SK-N-SH (cell line): ENCODE data around the gene SACS. TPM values are rescaled to one million over a fixed set of nuclear protein-coding genes. Genes with fewer than 3 reads are reported as not detected.

Experiments
- CTCF ChIA-PET: fragments of 300-600, 350-600 bp; formaldehyde crosslinking; extraction: SDS; loops from one replicate; lab custom pipeline; 2021; lab: Yijun Ruan, JAX
- POLR2A ChIA-PET: fragments of 350-600 bp; sonication (Branson Sonifier 250); formaldehyde crosslinking; extraction: SDS; loops from one replicate; lab custom pipeline; 2020; ENCODE audit warnings: antibody characterized with exemption, inconsistent platforms; lab: Yijun Ruan, JAX
- DNase-seq: peaks from one replicate; pipeline ENCODE4 v3.0.0; 2012
- H2AFZ ChIP-seq: fragments of 200-600 bp; sonication (generic); 2 replicates; pipeline ENCODE4 v1.8.1; 2016; ENCODE audit warnings: antibody characterized with exemption, mild to moderate bottlenecking, low read depth
- H3F3A ChIP-seq: fragments of 200-600 bp; sonication (generic); replicated peaks from 2 replicates; pipeline ENCODE3; 2016; ENCODE audit warnings: antibody characterized with exemption, mild to moderate bottlenecking; ENCODE audit not compliant: insufficient read depth
- H3K27ac ChIP-seq, 2 experiments: fragments of 200-500 bp in 1 of 2; fragments of 200-600 bp in 1 of 2; sonication (Bioruptor generic) in 1 of 2; sonication (generic), shearing (Covaris generic) in 1 of 2; 2 replicates each; pipeline versions ENCODE4 v1.5.1 to v1.6.1; 2014 to 2016; ENCODE audit warnings: low read depth in 2 of 2, inconsistent platforms in 1 of 2, low read length in 1 of 2, mild to moderate bottlenecking in 1 of 2, mixed read lengths in 1 of 2
- H3K27me3 ChIP-seq: fragments of 200-600 bp; sonication (generic), shearing (Covaris generic); 2 replicates; pipeline ENCODE4 v1.6.1; 2016; ENCODE audit warnings: mixed run types; ENCODE audit not compliant: insufficient read depth
- H3K36me3 ChIP-seq, 2 experiments: fragments of 200-500 bp in 1 of 2; fragments of 200-600 bp in 1 of 2; sonication (Bioruptor generic) in 1 of 2; sonication (generic) in 1 of 2; replicated peaks in 1 of 2; 2 replicates each; pipeline versions ENCODE3 to v1.5.1; 2014 to 2016; ENCODE audit warnings: low read length in 1 of 2, mild to moderate bottlenecking in 1 of 2; ENCODE audit not compliant: insufficient read depth in 2 of 2, control insufficient read depth in 1 of 2
- H3K4me1 ChIP-seq, 2 experiments: fragments of 200-500 bp in 1 of 2; fragments of 200-600 bp in 1 of 2; sonication (Bioruptor generic) in 1 of 2; sonication (generic), shearing (Covaris generic) in 1 of 2; 2 replicates each; pipeline versions ENCODE4 v1.5.1 to v1.6.1; 2014 to 2016; ENCODE audit warnings: low read depth in 1 of 2, low read length in 1 of 2, mixed run types in 1 of 2; ENCODE audit not compliant: insufficient read depth in 2 of 2, control insufficient read depth in 1 of 2
- H3K4me2 ChIP-seq: fragments of 200-600 bp; sonication (generic), shearing (Covaris generic); 2 replicates; pipeline ENCODE4 v1.6.1; 2017; ENCODE audit warnings: mixed run types
- H3K4me3 ChIP-seq, 2 experiments: fragments of 200-500 bp in 1 of 2; fragments of 200-600 bp in 1 of 2; sonication (Bioruptor generic) in 1 of 2; sonication (generic), shearing (Covaris generic) in 1 of 2; 2 replicates each; pipeline versions ENCODE4 v1.5.1 to v1.8.1; 2014 to 2016; ENCODE audit warnings: low read depth in 2 of 2, inconsistent platforms in 1 of 2, low read length in 1 of 2, mild to moderate bottlenecking in 1 of 2, mixed read lengths in 1 of 2, moderate library complexity in 1 of 2
- H3K79me2 ChIP-seq: fragments of 200-600 bp; sonication (generic); 2 replicates; pipeline ENCODE4 v1.8.1; 2017; ENCODE audit warnings: mild to moderate bottlenecking; ENCODE audit not compliant: insufficient read depth
- H3K9ac ChIP-seq: fragments of 200-600 bp; sonication (generic); 2 replicates; pipeline ENCODE4 v1.6.1; 2017; ENCODE audit warnings: mixed run types
- H3K9me2 ChIP-seq: fragments of 200-600 bp; sonication (generic); 2 replicates; pipeline ENCODE4 v1.6.1; 2017; ENCODE audit warnings: mixed run types
- H3K9me3 ChIP-seq: fragments of 200-600 bp; sonication (generic); 2 replicates; pipeline ENCODE4 v1.6.1; 2017; ENCODE audit warnings: mixed run types, mild to moderate bottlenecking, moderate library complexity
- H4K20me1 ChIP-seq: fragments of 200-600 bp; sonication (generic); 2 replicates; pipeline ENCODE4 v1.6.1; 2017; ENCODE audit warnings: mild to moderate bottlenecking, mixed run types; ENCODE audit not compliant: insufficient read depth
- FOSL2 ChIP-seq: IDR thresholded peaks from 2 replicates; pipeline ENCODE4 v1.4.0; 2012; ENCODE audit warnings: low read depth, mild to moderate bottlenecking, moderate library complexity, borderline replicate concordance
- FOXM1 ChIP-seq: IDR thresholded peaks from 2 replicates; pipeline ENCODE4 v1.4.0; 2012; ENCODE audit warnings: low read depth, mild to moderate bottlenecking
- GABPA ChIP-seq: IDR thresholded peaks from 2 replicates; pipeline ENCODE4 v1.4.0; 2012; ENCODE audit warnings: low read depth, mild to moderate bottlenecking
- GATA2 ChIP-seq: sonication (generic); formaldehyde crosslinking; IDR thresholded peaks from 2 replicates; pipeline ENCODE4 v1.5.0; 2020; ENCODE audit warnings: mild to moderate bottlenecking, missing genetic modification reagents
- JUND ChIP-seq: IDR thresholded peaks from 2 replicates; pipeline ENCODE4 v1.4.0; 2012
- MEF2A ChIP-seq: IDR thresholded peaks from 2 replicates; pipeline ENCODE4 v1.4.0; 2012; ENCODE audit warnings: low read depth, borderline replicate concordance
- MXI1 ChIP-seq: IDR thresholded peaks from 2 replicates; pipeline ENCODE4 v1.6.1; 2012; ENCODE audit warnings: mild to moderate bottlenecking, low read depth, low read length, improper control_type of control experiment
- NRF1 ChIP-seq: IDR thresholded peaks from 2 replicates; pipeline ENCODE4 v1.6.1; 2012; ENCODE audit warnings: low read depth, mild to moderate bottlenecking, low read length
- RAD21 ChIP-seq: IDR thresholded peaks from 2 replicates; pipeline ENCODE4 v1.6.1; 2012; ENCODE audit warnings: mild to moderate bottlenecking, low read length
- RCOR1 ChIP-seq: fragments of 150-350 bp; IDR thresholded peaks from 2 replicates; pipeline ENCODE4 v1.6.1; 2017; ENCODE audit warnings: antibody characterized with exemption, low read length
- RFX5 ChIP-seq: IDR thresholded peaks from 2 replicates; pipeline ENCODE4 v1.6.1; 2012; ENCODE audit warnings: mild to moderate bottlenecking, improper control_type of control experiment, low read length
- SIN3A ChIP-seq: IDR thresholded peaks from 2 replicates; pipeline ENCODE4 v1.6.1; 2012; ENCODE audit warnings: low read depth, mild to moderate bottlenecking, low read length, moderate library complexity, borderline replicate concordance
- SMC3 ChIP-seq: IDR thresholded peaks from 2 replicates; pipeline ENCODE4 v1.6.1; 2012; ENCODE audit warnings: low read depth, low read length, improper control_type of control experiment
- TCF12 ChIP-seq: IDR thresholded peaks from 2 replicates; pipeline ENCODE4 v1.4.0; 2012
- TEAD4 ChIP-seq: IDR thresholded peaks from 2 replicates; pipeline ENCODE4 v1.4.0; 2012; ENCODE audit warnings: mild to moderate bottlenecking, borderline replicate concordance; ENCODE audit not compliant: insufficient read depth
- WGBS: methylation state at CpG from one replicate; pipeline ENCODE4 v1.1.6; 2017; ENCODE audit warnings: low lambda C conversion rate; 5-methylcytosine and 5-hydroxymethylcytosine counted together
- polyA plus RNA-seq, 3 experiments: library from polyadenylated mRNA; depleted of rRNA; stranded (reverse); fragments of >200 nt; gene quantifications; 2 replicates each; pipeline ENCODE4 v1.2.3, GENCODE V29; 2012
- TF ChIP-seq, protein P1 (sequence below): IDR thresholded peaks from 2 replicates; pipeline ENCODE4 v1.4.0; 2012; ENCODE audit warnings: low read depth
- TF ChIP-seq, protein P2 (sequence below): IDR thresholded peaks from 2 replicates; pipeline ENCODE4; 2012
- TF ChIP-seq, protein P3 (sequence below): IDR thresholded peaks from 2 replicates; pipeline ENCODE4 v1.4.0; 2012; ENCODE audit warnings: low read depth, borderline replicate concordance
- TF ChIP-seq, protein P4 (sequence below): IDR thresholded peaks from 2 replicates; pipeline ENCODE4 v1.6.1; 2012; ENCODE audit warnings: mild to moderate bottlenecking, low read depth, low read length, moderate library complexity

The SACS gene
- polyA plus RNA-seq, 1 of the 3 experiments (the other 2 are of a cell fraction) = 5.9 TPM

DNA sequence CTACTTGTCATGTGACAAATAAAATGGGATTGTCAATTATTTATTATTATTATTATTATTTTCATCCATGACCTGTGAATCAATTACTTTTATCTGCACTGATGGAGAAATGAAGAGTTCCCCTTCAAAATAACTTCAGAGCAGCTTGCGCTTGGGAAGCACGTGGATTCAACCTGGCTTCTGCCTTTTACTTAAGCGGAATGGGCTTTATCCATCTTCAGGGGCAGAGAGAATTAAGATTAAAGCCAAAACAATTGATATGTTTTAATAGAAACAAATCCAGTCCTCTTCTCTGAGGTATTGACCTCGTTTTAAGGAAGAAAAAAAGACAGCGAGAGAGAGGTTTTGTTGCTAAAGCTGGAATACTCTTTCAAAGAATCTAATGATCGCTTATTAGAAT, 876 bp downstream of the SACS start:
- ChIA-PET CTCF (interaction anchor here (0.6 to 1.6 kb wide), 3 partner anchors 18 to 456 kb away, joined by 5 to 6 read pairs (median 5); partner anchors contain the start of gene MIPEP), POLR2A (interaction anchor here (0.7 kb wide), 2 partner anchors 35 to 435 kb away, joined by 3 read pairs; no protein-coding TSS in a partner anchor)
- TF ChIP-seq FOXM1 (no peak), GABPA (no peak), JUND (no peak), MXI1 (peak; percentile 93), NRF1 (no peak)
- TF ChIP-seq, protein P1, sequence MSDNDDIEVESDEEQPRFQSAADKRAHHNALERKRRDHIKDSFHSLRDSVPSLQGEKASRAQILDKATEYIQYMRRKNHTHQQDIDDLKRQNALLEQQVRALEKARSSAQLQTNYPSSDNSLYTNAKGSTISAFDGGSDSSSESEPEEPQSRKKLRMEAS = peak; percentile 71; the same call in 1 of the 2 replicates
- TF ChIP-seq, protein P2, sequence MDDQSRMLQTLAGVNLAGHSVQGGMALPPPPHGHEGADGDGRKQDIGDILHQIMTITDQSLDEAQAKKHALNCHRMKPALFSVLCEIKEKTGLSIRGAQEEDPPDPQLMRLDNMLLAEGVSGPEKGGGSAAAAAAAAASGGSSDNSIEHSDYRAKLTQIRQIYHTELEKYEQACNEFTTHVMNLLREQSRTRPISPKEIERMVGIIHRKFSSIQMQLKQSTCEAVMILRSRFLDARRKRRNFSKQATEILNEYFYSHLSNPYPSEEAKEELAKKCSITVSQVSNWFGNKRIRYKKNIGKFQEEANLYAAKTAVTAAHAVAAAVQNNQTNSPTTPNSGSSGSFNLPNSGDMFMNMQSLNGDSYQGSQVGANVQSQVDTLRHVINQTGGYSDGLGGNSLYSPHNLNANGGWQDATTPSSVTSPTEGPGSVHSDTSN = no peak
- no peaks in the 10 kb centered on the region for H3K27me3 ChIP-seq
- peaks cover 5 to 9% of the 10 kb centered on the region in 2 experiments for H3K36me3 ChIP-seq
- DNase-seq = no peak
- peak overlapping the region; percentile 62 for H2AFZ ChIP-seq
- peak overlapping the region; percentile 85 for H3K9ac ChIP-seq
- H3K9me3 ChIP-seq = no peaks in the 10 kb centered on the region
- peak overlapping the region; percentile 72 to 94 for H3K4me3 ChIP-seq
- peak overlapping the region; percentile 70 for H3K4me2 ChIP-seq
- H4K20me1 ChIP-seq = no peaks in the 10 kb centered on the region
- WGBS = 13% methylated on average over 6 of the region's 6 CpGs
- peaks cover 10 to 24% of the 10 kb centered on the region in 2 experiments; a peak in 3 of 4 replicates for H3K4me1 ChIP-seq
- no peaks in the 10 kb centered on the region for H3K9me2 ChIP-seq
- H3K27ac ChIP-seq = peak overlapping the region in 1 of 2 experiments; percentile 100; a peak in 3 of 4 replicates
- peaks cover 51% of the 10 kb centered on the region for H3K79me2 ChIP-seq
- H3F3A ChIP-seq = peaks cover 25% of the 10 kb centered on the region

DNA sequence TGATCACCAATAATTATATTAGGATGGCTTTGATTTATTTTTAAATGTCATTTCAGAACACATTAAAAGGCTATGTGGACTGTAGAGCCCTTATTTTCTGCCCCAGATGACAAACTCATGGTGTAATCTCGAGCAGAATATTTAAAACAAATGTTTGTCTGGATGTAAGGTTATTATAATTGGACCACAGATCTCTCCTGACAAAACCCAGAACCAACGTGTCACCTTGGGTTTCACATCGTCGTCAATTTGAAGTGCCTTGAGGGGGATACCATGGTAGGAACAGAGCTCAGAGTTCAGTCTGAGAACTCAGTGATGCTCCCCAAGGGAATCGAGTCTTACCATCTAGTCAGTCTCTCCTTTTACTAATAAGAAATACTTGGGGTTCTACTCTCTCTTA, 2.8 kb downstream of the SACS start:
- H3K27me3 ChIP-seq = no peaks in the 10 kb centered on the region
- peaks cover 18 to 32% of the 10 kb centered on the region in 2 experiments for H3K4me1 ChIP-seq
- peaks cover 64% of the 10 kb centered on the region for H3K79me2 ChIP-seq
- peak; percentile 36 for DNase-seq
- no peaks in the 10 kb centered on the region for H3K9me3 ChIP-seq
- ChIA-PET CTCF (interaction anchor here (0.6 to 1.0 kb wide), 2 partner anchors 24 to 420 kb away, joined by 3 to 4 read pairs; no protein-coding TSS in a partner anchor), POLR2A (interaction anchor here (0.7 kb wide), 1 partner anchor 268 kb away, joined by 3 read pairs; no protein-coding TSS in a partner anchor)
- 23% methylated on average over 5 of the region's 5 CpGs for WGBS
- peaks cover 5 to 14% of the 10 kb centered on the region in 2 experiments for H3K36me3 ChIP-seq
- H3K9me2 ChIP-seq = no peaks in the 10 kb centered on the region
- H3K4me3 ChIP-seq = no peak overlapping the region; a peak in 1 of 4 replicates
- no peak overlapping the region for H2AFZ ChIP-seq
- H3K9ac ChIP-seq = peak overlapping the region; percentile 85; the same call in 1 of the 2 replicates
- H3F3A ChIP-seq = peaks cover 42% of the 10 kb centered on the region
- H3K27ac ChIP-seq = peak overlapping the region in 1 of 2 experiments; percentile 100; a peak in 2 of 4 replicates
- H4K20me1 ChIP-seq = no peaks in the 10 kb centered on the region
- peak overlapping the region; percentile 70 for H3K4me2 ChIP-seq
- TF ChIP-seq FOSL2 = no peak
- TF ChIP-seq TCF12 = peak; percentile 65
- TF ChIP-seq MXI1 = peak; percentile 23; the same call in 1 of the 2 replicates
- no peak for TF ChIP-seq GATA2 (CRISPR knock-in tag)
- TF ChIP-seq, protein P3, sequence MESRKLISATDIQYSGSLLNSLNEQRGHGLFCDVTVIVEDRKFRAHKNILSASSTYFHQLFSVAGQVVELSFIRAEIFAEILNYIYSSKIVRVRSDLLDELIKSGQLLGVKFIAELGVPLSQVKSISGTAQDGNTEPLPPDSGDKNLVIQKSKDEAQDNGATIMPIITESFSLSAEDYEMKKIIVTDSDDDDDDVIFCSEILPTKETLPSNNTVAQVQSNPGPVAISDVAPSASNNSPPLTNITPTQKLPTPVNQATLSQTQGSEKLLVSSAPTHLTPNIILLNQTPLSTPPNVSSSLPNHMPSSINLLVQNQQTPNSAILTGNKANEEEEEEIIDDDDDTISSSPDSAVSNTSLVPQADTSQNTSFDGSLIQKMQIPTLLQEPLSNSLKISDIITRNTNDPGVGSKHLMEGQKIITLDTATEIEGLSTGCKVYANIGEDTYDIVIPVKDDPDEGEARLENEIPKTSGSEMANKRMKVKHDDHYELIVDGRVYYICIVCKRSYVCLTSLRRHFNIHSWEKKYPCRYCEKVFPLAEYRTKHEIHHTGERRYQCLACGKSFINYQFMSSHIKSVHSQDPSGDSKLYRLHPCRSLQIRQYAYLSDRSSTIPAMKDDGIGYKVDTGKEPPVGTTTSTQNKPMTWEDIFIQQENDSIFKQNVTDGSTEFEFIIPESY = no peak
- TF ChIP-seq MEF2A = no peak
- TF ChIP-seq, protein P2 = peak; percentile 32; the same call in 1 of the 2 replicates
- no peak for TF ChIP-seq RFX5
- TF ChIP-seq SIN3A = no peak
- TF ChIP-seq SMC3 = no peak
- no peak for TF ChIP-seq GABPA
- no peak for TF ChIP-seq RAD21
- TF ChIP-seq, protein P4, sequence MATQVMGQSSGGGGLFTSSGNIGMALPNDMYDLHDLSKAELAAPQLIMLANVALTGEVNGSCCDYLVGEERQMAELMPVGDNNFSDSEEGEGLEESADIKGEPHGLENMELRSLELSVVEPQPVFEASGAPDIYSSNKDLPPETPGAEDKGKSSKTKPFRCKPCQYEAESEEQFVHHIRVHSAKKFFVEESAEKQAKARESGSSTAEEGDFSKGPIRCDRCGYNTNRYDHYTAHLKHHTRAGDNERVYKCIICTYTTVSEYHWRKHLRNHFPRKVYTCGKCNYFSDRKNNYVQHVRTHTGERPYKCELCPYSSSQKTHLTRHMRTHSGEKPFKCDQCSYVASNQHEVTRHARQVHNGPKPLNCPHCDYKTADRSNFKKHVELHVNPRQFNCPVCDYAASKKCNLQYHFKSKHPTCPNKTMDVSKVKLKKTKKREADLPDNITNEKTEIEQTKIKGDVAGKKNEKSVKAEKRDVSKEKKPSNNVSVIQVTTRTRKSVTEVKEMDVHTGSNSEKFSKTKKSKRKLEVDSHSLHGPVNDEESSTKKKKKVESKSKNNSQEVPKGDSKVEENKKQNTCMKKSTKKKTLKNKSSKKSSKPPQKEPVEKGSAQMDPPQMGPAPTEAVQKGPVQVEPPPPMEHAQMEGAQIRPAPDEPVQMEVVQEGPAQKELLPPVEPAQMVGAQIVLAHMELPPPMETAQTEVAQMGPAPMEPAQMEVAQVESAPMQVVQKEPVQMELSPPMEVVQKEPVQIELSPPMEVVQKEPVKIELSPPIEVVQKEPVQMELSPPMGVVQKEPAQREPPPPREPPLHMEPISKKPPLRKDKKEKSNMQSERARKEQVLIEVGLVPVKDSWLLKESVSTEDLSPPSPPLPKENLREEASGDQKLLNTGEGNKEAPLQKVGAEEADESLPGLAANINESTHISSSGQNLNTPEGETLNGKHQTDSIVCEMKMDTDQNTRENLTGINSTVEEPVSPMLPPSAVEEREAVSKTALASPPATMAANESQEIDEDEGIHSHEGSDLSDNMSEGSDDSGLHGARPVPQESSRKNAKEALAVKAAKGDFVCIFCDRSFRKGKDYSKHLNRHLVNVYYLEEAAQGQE = no peak
- no peak for TF ChIP-seq TEAD4
- no peak for TF ChIP-seq FOXM1
- TF ChIP-seq RCOR1 = peak; percentile 83
